Breast epithelium (tissue), 4 donors: ENCODE results near the gene WSB1. TPM values are rescaled to one million over a fixed set of nuclear protein-coding genes. Genes with fewer than 3 reads are reported as not detected.
"Not testable (repeated sequence)": the region's sequence is repeated elsewhere in the genome, so short reads cannot be mapped to it uniquely, and the experiment has no call there.

Experiments
- DNase-seq, 2 donors: peaks; one replicate each; pipeline ENCODE4 v3.0.0-alpha.2; 2019; ENCODE audit warnings: low spot score in 2 of 2
- H3K27ac ChIP-seq, 2 donors: fragments of 200-600 bp; sonication (generic) in 1 of 2; one replicate each; pipeline ENCODE4 v1.5.1; 2016 to 2019; ENCODE audit warnings: mild to moderate bottlenecking in 1 of 2
- H3K27me3 ChIP-seq, 2 donors: fragments of 200-600 bp; sonication (generic) in 1 of 2; one replicate each; pipeline versions ENCODE4 v1.5.1 to v1.6.0; 2017 to 2019; ENCODE audit warnings: control low read depth in 1 of 2, mild to moderate bottlenecking in 1 of 2
- H3K36me3 ChIP-seq: fragments of 200-600 bp; one replicate; pipeline ENCODE4 v1.5.1; 2019
- H3K4me1 ChIP-seq, 2 donors: fragments of 200-600 bp; sonication (generic); one replicate each; pipeline ENCODE4 v1.5.1; 2016 to 2019; ENCODE audit warnings: control low read depth in 1 of 2
- H3K4me3 ChIP-seq, 3 donors: fragments of 200-600 bp; sonication (generic); 1 replicate in 2 of 3; 2 replicates in 1 of 3; pipeline ENCODE4 v1.5.1; 2016 to 2019; ENCODE audit warnings: mild to moderate bottlenecking in 3 of 3, moderate library complexity in 2 of 3
- H3K9me3 ChIP-seq, 2 donors: fragments of 200-600 bp; sonication (generic) in 1 of 2; one replicate each; pipeline ENCODE4 v1.5.1; 2016 to 2019; ENCODE audit warnings: control low read depth in 1 of 2
- CTCF ChIP-seq, 3 donors: fragments of 450-650 bp; IDR thresholded peaks; one replicate each; pipeline ENCODE4 v1.5.1; 2016 to 2017; ENCODE audit warnings: antibody characterized with exemption in 3 of 3, mild to moderate bottlenecking in 3 of 3, moderate library complexity in 3 of 3
- POLR2A ChIP-seq: fragments of 450-650 bp; IDR thresholded peaks from one replicate; pipeline ENCODE4 v1.6.1; 2016; ENCODE audit warnings: antibody characterized with exemption, mild to moderate bottlenecking, moderate library complexity
- POLR2AphosphoS5 ChIP-seq, 3 donors: sonication (generic); formaldehyde crosslinking; IDR thresholded peaks; one replicate each; pipeline ENCODE4 v1.6.1; 2017; ENCODE audit warnings: antibody characterized with exemption in 3 of 3
- intact Hi-C: fragments of 100-400 bp; cut with DNase I; formaldehyde crosslinking; loops from one replicate; pipeline ENCODE4 v1.15.1; 2023; ENCODE audit warnings: low total_unique reads
- total RNA-seq, 3 donors: library from RNA; depleted of rRNA; stranded (reverse); fragments of >200 nt; gene quantifications; one replicate each; pipeline ENCODE4 v1.1.0, GENCODE V29; 2016

WSB1 gene
- total RNA-seq, 3 donors from 2014 or later: 90.6 to 219 (median 160) TPM

DNA sequence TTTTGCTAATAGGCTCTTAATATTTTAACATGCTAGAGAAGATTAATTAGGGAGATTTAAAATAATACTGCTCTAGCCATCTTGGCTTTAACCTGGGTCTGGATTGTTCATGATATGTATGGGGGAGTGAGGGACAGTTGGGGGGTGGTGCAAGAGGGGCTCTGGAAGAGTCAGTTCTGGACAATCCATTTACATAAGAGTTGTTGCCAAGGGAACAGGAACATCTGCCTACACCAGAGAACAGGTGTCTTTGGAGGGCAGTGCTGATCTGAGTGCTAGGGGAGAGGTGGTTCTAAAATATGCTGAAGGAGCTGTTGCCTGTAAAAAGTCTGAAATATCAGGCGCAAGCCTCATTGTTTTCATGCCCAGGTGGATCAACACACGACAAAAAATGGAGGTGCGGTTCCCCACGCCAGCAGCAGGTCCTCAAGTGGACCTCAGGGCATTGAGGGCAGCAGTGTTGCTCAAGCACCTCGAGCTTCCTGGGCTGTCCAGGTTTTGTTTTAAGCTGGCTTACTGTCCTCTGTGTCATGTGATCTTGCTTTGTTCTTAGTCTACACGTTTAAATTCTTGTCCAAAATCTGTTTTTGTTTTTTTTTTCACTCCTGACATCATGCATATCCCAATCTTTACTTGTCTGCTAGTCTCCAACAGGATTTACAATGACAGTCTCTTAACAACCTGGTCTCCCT is 25.4 kb upstream of the WSB1 start:
- Histone ChIP-seq H3K27ac (no peak overlapping the region), H3K4me3 (no peak overlapping the region), H3K9me3 (no peaks in the 10 kb centered on the region), H3K27me3 (no peaks in the 10 kb centered on the region), H3K4me1 (no peaks in the 10 kb centered on the region), H3K36me3 (no peaks in the 10 kb centered on the region)
- DNase-seq: no peak
- TF ChIP-seq CTCF (IDR thresholded peaks at IDR 0.05) (no peak), POLR2A (no peak), POLR2AphosphoS5 (IDR thresholded peaks at IDR 0.05) (no peak)
- intact Hi-C loops: no loop called here

DNA sequence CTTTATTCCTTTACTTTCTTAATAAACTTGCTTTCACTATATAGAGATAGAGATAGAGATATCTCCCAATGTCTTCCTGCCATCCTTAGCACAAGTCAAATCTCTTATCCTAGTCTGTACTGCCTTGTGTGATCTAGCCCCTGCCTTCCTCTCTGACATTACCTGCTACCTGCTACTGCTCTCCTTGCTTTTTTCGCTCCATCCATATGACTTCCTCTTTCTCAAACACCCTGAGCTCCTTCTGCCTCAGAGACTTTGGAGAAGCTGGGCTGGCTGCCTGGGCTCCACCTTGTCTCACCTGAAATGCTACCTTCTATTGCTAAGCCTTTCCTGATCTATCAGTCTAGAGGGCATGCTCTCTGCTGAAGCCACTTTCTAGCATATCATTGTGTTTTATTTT is 24.7 kb upstream of the WSB1 start:
- TF ChIP-seq POLR2A (no peak), POLR2AphosphoS5 (IDR thresholded peaks at IDR 0.05) (no peak), CTCF (IDR thresholded peaks at IDR 0.05) (no peak)
- H3K27ac ChIP-seq: no peak overlapping the region
- no peaks in the 10 kb centered on the region for H3K36me3 ChIP-seq
- no peaks in the 10 kb centered on the region for H3K4me1 ChIP-seq
- intact Hi-C loops: no loop called here
- H3K4me3 ChIP-seq: no peak overlapping the region
- DNase-seq: no peak
- no peaks in the 10 kb centered on the region for H3K9me3 ChIP-seq
- H3K27me3 ChIP-seq: no peaks in the 10 kb centered on the region

- no peaks in the 10 kb centered on the region for H3K36me3 ChIP-seq
- H3K4me3 ChIP-seq: no peak overlapping the region
- H3K9me3 ChIP-seq: no peaks in the 10 kb centered on the region
- DNase-seq: no peak
- H3K27me3 ChIP-seq: no peaks in the 10 kb centered on the region
- H3K4me1 ChIP-seq: no peaks in the 10 kb centered on the region
- intact Hi-C loops: no loop called here
- TF ChIP-seq POLR2A (no peak), CTCF (IDR thresholded peaks at IDR 0.05) (no peak), POLR2AphosphoS5 (IDR thresholded peaks at IDR 0.05) (no peak)
- no peak overlapping the region for H3K27ac ChIP-seq
Observed at GRCh38 chr17:27269974-27270373, 23.9 kb upstream of the WSB1 start.

GRCh38 chr17:27276653-27277156 is 17.2 kb upstream of the WSB1 start:
- Histone ChIP-seq H3K4me1 (no peaks in the 10 kb centered on the region), H3K36me3 (no peaks in the 10 kb centered on the region), H3K4me3 (no peak overlapping the region), H3K27me3 (no peaks in the 10 kb centered on the region), H3K27ac (no peak overlapping the region), H3K9me3 (no peaks in the 10 kb centered on the region)
- intact Hi-C loops: no loop called here
- TF ChIP-seq CTCF (IDR thresholded peaks at IDR 0.05): no peak
- DNase-seq: no peak

DNA sequence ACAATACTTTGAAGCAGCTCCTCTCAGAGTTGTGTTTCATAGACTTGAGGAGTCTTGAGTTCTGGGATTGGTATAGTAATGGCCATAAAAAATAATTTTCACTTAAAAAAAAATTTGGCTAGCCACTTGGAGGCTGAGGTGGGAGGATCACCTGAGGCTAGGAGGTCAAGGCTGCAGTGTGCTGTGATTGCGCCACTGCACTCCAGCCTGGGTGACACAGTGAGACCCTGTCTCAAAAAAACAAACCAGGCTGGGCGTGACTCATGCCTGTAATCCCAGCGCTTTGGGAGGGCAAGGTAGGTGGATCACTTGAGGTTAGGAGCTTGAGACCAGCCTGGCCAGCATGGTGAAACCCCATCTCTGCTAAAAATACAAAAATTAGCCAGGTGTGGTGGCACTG is 14.8 kb upstream of the WSB1 start:
- H3K27me3 ChIP-seq, H3K9me3 ChIP-seq, intact Hi-C loops: not testable (repeated sequence)

More for the DNA sequence above, 14.8 kb upstream of the WSB1 start:
- not testable (repeated sequence) for H3K4me3 ChIP-seq, H3K36me3 ChIP-seq, H3K27ac ChIP-seq, H3K4me1 ChIP-seq, DNase-seq
